Epithelial cell of proximal tubule (primary cell): Measurements from ENCODE around the gene EML6. TPM values are rescaled to one million over a fixed set of nuclear protein-coding genes. Genes with fewer than 3 reads are reported as not detected.
A peak's percentile ranks its signal among the peaks of the same experiment; 100 is the strongest.

Experiments
- DNase-seq: peaks from one replicate; pipeline ENCODE4 v3.0.0-alpha.2; 2011; ENCODE audit warnings: low read depth
- H3K4me3 ChIP-seq: 2 replicates; pipeline ENCODE4 v1.5.1; 2011; ENCODE audit warnings: low read depth, mild to moderate bottlenecking, low read length
- total RNA-seq: library from RNA; depleted of rRNA; stranded (reverse); fragments of >200 nt; gene quantifications from 2 replicates; pipeline ENCODE4 v1.2.3, GENCODE V29; 2015
- TF ChIP-seq, protein P1 (sequence below): conservative IDR thresholded peaks from 2 replicates; pipeline ENCODE4 v1.5.1; 2012; ENCODE audit warnings: low read depth, mild to moderate bottlenecking, low read length

Gene EML6
- total RNA-seq, 1 donor from 2014 or later: 3.7 TPM

DNA sequence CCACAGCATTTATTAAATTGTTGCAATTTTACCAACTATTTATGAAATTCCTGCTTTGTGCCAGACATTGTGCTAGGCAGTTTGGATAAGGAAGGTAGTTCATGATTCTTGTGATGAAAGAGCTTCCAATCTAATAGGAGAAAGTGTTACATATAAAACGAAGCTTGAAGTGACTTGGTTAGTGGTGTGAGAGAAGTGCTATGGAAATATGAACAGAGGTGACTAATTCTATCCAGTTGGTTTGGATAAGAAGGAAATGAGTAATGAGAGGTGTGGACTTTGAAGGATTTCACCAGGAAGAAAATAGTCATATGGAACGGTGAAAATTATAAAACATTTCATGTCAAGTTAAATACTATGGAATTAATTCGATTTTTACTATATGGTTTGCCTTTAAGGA is 48.6 kb downstream of the EML6 start:
- DNase-seq: no peak
- H3K4me3 ChIP-seq: no peak overlapping the region

DNA sequence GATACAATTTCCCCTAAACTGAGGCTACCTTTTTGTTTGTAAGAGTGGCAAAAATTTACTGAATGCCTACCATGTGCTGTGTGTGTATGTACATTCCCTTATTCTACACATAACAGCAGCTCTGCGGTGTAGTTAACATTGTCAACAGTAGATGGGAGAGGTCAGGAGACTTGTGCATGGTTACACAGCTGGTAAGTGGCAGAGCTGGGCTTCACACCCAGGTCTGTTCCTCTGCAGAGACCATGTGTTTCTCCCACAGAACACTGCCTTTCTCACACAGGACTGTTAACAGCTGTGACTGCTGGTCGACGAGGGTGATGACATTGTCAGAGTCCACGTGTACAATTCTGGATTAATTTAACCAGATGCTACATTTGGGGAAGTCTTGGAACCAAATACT is 49.1 kb downstream of the EML6 start:
- no peak for DNase-seq
- no peak overlapping the region for H3K4me3 ChIP-seq
- TF ChIP-seq, protein P1, sequence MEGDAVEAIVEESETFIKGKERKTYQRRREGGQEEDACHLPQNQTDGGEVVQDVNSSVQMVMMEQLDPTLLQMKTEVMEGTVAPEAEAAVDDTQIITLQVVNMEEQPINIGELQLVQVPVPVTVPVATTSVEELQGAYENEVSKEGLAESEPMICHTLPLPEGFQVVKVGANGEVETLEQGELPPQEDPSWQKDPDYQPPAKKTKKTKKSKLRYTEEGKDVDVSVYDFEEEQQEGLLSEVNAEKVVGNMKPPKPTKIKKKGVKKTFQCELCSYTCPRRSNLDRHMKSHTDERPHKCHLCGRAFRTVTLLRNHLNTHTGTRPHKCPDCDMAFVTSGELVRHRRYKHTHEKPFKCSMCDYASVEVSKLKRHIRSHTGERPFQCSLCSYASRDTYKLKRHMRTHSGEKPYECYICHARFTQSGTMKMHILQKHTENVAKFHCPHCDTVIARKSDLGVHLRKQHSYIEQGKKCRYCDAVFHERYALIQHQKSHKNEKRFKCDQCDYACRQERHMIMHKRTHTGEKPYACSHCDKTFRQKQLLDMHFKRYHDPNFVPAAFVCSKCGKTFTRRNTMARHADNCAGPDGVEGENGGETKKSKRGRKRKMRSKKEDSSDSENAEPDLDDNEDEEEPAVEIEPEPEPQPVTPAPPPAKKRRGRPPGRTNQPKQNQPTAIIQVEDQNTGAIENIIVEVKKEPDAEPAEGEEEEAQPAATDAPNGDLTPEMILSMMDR: no peak

More for the DNA sequence above, 48.6 kb downstream of the EML6 start:
- TF ChIP-seq, protein P1: no peak

DNA sequence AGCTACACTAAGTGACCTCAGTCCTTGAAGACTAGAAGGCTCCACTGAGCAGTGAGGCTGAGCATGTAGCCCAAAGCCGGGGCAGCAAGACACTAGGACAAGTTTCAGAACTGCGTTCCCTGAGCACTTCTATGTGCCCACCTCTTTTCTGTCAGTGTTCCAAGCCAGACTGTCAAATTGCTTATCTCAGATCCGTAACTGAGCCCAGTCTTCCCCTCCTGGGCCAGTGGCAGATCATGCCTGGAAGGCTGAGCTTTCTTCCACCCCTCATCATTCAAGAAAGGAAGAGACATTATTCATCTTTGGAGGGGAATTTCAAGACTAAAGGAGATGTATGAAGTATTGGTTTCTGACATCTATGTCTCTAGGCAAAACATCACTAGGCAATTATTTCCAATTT is 49.8 kb downstream of the EML6 start:
- H3K4me3 ChIP-seq: no peak overlapping the region
- TF ChIP-seq, protein P1: no peak
- no peak for DNase-seq

DNA sequence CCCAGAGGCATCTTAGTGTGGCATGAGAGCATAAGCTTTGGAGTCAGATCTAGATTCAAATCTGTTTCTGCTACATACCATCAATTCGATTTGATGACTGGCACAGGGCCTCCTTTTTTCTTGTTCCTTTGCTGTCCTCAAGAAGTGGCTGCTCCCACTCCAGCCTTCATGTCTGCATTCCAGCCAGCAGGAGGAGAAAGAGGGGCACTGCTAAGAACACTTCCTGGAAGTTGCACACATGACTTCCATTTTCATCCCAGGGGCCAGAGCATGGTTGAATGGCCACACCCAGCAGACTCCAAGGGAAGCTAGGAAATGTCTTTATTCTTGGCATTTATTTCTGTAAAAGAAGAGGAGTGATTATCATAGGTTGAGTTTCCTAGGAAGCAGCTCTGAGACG is 50.4 kb downstream of the EML6 start:
- DNase-seq: no peak
- H3K4me3 ChIP-seq: no peak overlapping the region
- TF ChIP-seq, protein P1: peak; percentile 42

DNA sequence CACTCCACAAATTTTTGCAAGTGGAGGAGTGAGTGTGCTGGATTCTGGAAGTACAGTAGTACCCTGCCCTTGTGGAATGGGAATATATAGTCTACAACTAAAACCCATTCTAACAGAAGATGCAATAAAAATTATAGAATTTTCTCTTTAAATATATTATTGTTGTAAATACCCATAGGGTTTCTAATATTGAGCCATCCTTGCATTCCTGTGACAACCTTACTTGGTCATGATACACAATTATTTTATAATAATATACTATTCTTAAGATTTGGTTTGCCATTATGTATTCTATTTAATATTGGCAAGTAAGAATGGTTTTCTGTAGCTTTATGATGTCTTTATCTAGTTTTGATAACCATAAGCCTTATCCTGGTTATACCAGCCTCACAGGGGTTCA is 52.2 kb downstream of the EML6 start:
- H3K4me3 ChIP-seq: no peak overlapping the region
- DNase-seq: no peak
- TF ChIP-seq, protein P1: no peak

DNA sequence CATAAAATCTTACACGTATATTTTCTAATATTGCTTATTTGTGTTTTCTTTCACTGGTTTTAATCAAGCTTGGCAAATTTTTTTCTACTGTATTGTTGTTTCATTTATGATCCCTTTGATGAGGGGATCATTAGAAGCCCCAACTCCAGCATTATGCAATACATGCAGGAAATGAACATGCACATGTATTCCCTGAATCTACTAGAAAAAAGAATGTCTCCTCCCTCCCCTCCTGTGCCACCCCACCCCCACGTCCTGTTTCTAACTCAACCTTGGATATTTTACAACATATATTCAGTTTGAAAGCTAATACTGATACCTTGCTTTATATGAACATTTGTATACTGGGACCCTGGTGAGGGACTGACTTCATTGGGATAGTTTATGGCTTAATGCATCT is 53.0 kb downstream of the EML6 start:
- no peak overlapping the region for H3K4me3 ChIP-seq
- DNase-seq: no peak
- TF ChIP-seq, protein P1: no peak

DNA sequence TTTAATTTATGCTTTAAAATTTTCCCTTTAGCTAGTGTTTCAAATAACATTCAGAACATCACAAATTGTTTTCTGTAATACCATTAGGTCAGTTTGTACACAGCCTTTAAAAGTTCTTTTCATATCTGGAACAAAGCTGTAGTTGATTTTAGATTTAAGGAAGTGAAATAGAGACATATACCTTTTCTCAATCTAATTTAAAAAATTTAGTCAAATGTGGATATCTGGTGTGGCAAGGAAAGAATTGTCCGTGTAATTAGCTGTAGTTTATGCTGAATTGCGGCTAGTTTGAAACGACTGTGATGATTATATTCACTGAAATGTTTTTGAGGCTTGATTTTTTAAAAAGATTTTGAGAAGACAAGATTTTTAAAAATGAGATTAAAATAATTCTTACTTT is 59.9 kb downstream of the EML6 start:
- TF ChIP-seq, protein P1: no peak

More for the DNA sequence above, 59.9 kb downstream of the EML6 start:
- no peak overlapping the region for H3K4me3 ChIP-seq
- DNase-seq: no peak
